Epidermal melanocyte (primary cell): Measurements from ENCODE around the gene JPH4.
"Not testable (repeated sequence)": the region's sequence is repeated elsewhere in the genome, so short reads cannot be mapped to it uniquely, and the experiment has no call there.

Source experiments
- DNase-seq: peaks from one replicate; pipeline ENCODE4 v3.0.0; 2011; ENCODE audit warnings: low spot score; ENCODE audit not compliant: insufficient read length

The JPH4 gene

DNA sequence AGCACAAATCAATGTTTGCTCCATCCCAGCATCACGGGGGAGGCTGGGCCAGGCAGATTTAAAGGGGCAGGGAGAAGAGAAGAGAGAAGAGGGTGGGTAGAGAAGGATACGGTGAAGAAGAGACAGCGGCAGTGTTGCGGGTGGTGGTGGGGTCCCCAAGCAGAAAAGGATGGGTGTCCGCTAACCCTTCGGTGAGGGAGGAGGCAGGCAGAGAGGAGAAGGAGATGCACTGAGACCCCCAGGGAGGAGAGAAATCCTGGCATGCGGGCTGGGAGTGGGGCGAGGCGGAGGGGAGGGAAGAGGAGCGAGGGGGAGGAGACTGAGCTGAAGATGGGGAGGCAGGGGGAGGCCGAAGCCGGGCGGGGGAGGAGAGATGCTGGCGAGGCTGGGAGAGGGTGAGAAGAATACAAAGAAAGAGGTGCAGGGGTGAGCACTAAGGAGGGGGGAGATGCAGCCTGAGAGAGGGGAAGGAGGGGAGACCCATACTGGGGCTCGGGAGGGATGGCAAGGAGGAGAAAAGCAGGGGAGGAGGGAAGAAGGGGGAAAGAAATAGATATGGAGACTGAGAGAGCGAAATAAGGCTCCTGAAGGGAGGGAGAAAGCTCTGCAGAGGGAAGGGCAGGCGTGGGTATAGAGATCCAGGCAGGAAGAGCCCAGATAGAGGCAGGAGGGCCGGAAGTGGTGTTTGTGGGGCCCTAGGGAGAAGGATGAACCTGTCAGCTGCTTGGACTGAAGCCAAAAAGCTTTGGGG, at the start of gene JPH4:
TSS of gene JPH4 (minus strand) at position 231 of the 751 bp plus-strand sequence. CDS start 1,337 bp downstream, outside the sequence.
- peak; percentile 60 for DNase-seq

DNA sequence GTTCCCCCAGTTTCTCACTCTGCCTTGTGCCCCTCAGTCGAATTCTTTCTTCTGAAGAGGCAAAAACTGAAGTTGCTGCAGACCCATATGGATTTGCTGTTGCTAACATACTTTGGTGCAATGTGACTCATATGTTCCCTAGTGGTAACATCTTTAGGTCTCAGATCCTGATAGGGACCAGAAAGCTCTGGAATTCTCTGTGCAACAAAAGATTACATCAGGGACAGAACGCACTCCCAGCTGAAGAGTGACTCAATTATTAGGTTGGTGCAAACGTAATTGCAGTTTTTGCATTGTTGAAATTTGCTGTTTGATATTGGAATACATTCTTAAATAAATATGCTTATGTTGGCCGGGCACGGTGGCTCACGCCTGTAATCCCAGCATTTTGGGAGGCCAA, 49.4 kb upstream of the JPH4 start:
- no peak for DNase-seq

DNA sequence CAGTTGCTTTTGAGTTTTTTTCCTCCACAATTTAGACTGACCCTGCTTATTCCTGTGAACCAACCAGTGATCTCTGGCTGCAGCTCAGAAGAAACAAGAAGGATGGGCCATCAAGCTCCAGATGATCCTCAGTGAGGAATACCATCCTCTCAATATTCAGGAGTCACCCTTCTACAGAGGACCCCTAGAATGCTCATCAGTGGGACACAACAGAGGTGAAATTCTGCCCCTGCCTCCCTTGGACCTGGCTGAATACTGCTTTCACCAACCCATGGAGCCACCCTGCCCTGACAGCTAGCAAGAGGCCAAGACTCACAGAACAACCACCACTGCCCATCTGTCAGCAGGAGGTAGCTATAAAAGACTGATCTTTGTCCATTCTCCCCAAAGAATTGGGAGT, 48.4 kb upstream of the JPH4 start:
- DNase-seq = no peak

DNA sequence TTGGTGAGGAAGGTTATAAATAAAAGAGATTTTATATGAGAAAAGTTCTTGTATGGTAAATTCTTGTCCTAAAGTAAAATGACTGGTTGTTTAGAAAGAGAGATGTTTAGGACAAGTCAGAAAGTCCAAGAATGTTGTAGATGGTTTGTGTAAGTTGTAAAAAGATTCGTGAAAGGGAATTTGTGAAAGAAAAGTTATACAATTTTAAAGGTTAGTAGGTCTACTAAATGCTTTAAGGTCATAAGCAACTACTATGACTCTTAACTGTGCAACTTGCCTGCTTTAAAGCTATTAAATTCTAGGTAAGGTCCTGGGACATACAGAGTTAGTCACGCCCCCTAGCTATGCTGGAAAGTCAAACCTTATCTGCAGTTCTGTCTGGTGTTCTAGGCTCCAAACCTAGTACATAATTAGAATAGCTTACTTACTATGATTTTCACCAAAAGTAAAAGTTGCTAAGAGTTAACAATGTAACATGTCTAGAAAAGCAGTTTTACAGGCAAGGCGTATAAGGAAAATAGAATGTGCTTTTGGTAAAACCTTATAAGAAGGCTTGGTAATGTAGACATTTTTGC, 46.3 kb upstream of the JPH4 start:
- DNase-seq = no peak

DNA sequence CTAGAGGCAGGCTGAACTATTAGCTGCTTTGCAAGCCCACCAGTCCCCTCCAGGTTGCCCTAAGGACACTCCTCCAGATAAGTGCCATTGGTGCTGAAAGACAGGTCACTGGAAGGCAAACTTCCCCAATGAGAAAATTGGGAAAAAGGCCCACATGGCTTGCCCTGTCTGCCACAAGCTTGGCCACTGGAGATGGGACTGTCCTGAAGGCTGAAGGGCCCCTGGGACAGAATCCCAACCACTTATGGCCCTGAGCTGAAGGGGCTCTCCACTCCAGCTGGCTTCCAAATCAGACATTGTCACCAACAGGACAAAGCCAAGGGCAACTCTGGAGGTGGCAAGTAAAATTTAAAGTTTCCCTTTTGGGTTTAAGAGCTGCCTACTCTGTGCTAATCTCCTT, 45.4 kb upstream of the JPH4 start:
- no peak for DNase-seq

DNA sequence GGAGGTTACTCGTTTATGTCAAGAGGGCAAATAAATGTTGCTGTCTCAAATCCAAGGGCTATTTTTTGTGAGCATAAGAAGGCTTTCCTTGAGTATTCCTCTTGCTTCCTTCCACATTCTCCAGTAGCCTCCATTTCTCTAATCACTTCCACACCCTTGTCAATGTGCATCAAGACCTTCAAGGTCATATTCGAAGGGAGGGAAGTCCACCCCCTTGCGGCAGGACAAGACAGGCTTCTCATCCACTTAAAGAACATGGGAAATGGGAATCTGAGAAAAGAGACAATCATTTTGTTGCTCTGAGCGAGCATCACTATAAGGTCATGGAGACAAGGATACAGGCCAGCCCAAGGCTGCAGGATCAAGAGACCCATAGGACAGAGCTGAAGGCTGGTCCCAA, 44.4 kb upstream of the JPH4 start:
- no peak for DNase-seq

DNA sequence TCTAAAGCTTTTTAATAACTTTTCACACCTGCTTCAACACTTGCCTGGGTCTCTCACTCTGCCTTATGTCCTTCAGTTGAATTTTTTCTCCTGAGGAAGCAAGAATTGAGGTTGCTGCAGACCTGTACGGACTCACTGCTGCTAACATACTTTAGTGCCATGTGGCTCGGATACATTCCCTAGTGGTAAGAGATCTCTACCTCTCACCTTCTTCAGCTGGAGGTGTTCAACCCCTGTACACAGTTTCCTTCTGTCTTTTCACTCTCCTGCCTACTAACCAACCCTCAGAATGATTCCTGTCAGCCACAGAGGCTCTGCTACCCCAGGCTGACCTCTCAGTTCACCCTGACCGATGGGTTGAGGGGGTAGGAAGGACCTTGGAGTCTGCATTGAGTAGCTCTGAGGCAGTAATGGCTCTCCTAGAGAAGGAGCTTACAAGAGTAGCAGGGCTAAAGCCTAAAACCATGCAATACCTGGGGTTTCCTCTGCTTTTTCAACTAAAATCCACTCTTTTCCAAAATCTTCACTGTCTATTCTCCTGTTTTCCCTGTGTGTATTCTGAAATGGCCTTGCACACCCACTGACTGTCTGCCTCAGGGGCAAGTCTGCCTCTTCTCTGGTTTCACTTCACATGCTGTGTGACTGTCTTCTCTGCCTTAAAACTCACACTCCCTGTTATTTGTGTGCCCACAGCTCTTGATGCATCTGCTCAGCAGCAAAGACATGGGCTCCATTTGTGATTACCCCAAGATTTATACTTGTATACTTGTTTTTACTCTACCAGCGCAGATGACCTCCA, 43.5 kb upstream of the JPH4 start:
- no peak for DNase-seq

DNA sequence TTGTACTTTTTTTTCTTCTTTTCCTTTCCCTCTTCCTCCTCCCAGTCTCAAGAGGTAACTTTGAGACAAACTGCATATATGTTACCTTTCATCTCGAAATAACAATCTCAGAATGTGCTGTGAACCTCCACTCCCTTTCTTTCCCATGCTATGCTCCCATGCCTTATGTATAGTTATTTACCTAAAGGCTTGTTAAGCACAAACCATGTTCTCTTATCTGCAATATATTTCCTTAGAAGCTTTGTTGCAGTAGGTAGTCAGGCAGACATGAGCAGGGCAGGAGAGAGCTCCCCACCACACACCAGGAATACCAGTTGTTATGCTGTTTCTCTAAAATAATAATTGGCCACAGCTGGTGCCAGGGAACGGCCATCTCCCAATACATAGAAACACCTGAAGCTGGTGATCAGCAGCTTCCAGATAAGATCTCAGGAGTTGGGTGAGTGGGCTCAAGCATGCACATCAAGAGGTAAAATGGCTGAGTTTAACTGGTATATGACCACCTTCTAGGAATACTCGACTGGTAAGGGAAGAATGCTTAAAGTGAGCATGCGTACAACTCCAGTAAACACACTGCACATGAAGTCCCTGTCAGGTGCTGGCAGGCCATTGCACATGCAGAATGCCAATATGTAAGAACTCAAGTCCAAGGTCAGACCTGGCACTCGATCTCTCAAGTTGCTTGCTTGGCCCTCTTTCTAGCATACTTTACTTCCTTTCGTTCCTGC, 42.8 kb upstream of the JPH4 start:
- DNase-seq = no peak

DNA sequence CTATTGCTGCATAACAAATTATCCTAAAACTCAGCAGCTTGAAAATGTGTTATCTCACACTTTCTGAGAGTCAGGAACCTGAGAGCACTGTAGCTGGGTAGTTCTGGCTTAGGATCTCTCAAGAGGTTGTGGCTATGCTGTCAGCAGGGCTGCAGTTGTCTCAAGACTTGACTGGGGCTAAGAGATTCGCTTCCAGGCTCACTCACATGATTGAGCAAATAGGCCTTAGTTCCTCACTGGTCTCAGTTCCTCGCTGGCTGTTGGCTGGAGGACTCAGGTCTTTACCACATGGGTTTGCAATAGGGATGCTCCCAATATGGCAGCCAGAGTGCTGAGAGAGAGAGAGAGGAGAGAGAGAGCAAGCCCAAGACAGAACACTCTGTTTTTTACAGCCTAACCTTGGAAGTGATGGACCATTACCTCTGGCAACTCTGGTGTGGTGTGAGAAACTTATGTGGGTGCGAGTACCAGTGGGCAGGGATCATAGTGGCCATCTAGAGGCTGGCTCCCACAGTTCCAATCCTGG, 41.6 kb upstream of the JPH4 start:
- no peak for DNase-seq

DNA sequence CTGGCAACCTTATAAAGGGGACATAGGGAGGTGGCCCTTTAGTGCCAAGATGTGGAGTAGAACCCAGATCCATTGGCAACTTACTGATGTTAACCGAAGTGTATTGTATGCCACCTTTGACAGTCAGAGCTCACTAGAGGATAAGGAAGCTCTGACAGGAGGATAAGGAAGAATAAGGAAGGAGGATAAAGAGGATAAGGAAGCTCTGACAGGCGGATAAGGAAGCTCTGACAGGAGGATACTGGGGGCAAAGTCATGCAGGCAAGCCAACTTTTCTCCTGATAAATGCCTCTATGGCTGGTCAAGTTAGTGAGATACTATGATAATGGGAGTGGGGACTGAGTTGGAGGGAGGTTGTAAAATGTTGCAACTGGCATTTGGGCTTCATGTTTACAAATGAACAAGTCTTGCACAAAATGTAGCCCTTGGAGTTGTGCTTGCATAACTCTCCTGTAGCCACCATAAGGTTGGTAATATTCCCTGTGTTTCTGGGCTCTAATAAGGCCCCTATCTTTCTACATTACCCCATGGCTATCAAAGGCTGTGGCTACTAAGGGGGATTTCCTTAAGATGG, 39.9 kb upstream of the JPH4 start:
- no peak for DNase-seq

DNA sequence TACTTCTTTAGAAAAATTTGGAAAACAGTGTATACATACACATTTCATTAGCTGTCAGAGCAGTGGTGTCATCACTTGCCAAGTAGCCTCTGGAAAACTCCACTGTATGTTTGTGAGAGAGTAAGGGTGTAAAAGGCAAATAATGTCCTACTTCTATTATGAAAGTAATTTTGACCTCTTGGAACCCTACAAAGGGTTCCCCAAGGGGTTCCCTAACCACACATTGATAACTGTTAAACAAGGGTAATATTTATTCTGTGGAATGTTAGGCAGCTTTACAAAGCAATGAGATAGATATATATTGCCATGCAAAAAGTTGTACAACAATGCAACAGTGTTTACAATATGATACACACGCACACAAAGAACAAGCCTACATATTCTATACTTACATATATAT, 38.9 kb upstream of the JPH4 start:
- no peak for DNase-seq

DNA sequence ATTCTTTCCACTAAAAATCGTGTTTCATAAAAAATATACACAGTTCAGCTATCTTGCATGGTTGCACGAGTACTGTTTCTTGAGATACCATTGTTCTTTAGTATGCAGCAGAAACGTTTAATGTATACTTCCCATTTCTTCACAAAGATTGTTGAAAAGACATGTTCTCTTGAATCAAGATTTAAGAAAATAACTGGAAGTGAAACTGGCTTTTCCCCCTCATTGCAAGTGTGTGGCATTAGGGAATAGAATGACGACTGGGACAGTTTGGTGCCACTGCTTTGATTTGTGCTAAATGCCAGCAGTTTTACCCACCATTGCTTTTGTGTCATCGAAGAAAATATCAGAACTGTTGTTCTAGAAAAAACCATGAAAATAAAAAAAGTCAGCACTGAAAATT, 37.3 kb upstream of the JPH4 start:
- no peak for DNase-seq

DNA sequence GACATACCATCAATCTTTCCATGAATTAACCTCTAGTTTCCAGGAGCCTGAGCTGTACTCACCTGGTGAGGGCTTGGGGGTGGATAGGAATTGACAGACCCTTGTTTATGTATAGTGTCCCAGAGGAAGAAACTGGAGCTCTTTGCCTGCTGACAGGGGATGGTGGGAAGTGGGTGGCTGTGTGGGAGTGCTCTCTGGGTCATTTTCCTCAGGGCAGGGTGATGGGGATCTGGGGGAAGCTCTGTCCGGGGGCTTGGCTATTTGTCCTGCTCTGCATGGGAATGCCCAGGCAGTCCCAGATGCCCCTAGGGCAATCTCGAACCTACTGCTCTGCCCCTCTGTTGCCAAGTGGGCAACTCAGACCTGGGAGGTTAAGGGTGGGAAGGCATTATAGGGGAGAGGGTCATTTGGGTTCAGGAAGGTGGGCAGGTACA, 35.8 kb upstream of the JPH4 start:
- DNase-seq = no peak

DNA sequence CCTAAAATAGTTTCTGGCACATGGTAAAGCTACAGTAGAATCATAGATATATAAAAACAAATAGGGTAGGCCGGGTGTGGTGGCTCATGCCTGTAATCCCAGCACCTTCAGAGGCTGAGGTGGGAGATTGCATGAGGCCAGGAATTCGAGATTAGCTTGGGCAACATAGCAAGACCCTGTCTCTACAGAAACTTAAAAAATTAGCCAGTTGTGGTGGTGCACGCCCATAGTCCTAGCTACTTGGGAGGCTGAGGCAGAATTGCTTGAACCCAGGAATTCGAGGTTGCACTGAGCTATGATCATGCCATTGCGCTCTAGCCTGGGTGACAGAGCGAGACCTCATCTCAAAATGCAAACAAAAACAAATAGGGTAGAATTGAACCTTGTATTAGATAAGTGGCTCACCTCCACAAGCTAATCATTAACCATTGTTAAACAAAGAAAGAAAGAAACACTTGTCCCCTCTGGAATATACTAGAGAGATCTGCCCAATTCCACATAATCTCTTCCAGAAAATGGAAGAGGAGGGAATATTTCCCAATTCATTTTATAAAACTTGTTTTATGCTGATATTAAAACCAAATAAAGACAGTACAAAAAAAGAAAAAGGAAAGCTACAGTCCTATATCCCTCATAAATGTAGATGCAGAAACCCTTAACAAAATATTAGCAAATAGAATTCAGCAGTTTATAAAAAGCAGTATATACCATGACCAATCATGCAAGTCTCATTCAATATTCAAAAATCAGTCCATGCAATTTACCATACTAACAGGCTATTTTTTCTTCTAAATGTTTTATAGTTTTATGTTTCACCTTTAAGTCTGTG, 34.9 kb upstream of the JPH4 start:
- no peak for DNase-seq

DNA sequence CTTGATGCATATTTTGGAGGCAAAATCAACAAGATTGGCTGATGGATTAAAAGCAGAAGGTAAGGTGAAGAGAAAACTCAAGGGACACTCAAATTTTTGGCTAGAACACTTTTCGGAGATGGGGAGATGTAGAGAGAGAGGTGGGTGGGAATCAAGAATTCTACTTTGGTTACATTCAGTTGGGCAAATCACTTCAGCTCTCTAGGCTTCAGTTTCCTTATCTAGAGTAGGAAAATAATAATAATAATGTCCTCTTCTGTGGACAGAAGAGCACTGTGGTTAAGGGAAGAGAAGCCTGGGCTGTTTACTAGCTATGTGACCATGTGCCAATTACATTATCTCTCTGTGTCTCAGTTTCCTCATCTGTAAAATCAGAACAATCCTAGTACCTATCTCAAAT, 34.2 kb upstream of the JPH4 start:
- DNase-seq = no peak

DNA sequence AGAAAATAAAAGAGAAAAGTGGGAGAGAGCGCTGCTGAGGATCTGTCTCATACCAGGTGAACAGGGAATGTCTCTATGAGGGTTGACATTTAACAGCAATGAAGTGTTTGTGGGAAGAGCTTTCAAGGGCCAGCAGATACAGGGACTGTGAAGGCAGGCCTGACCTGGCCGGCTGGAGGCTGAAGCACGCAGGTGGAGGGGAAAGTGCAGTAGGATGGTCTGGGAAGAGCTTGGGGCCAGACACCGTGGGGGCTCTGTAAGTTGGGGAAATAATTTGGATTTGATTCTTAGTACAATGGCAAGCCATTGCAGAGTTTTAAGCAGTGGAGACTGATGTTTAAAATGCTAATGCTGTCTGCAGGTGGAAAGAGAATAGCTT, 33.8 kb upstream of the JPH4 start:
- DNase-seq = no peak

DNA sequence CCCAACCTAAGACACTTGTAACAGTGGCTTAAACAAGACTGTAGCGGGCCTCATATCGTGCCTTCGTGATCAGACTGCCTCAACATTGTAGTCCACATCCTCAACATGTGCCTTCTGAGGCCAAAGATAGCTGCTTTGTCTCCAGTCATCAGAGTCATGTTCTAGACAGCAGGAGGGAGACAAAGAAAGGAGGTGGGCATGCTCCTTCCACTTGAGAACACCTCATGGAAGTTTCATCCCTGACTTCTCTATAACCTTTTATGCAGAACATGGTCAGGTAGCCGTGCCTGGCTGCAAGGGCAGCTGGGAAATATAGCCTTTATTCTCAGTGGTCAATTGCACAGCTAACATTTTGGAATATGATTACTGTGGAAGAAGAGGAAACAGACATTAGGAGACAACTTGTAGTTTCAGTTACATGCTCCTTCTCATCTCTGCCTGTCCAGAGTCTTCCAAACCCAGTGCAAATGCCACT, 32.3 kb upstream of the JPH4 start:
- no peak for DNase-seq

DNA sequence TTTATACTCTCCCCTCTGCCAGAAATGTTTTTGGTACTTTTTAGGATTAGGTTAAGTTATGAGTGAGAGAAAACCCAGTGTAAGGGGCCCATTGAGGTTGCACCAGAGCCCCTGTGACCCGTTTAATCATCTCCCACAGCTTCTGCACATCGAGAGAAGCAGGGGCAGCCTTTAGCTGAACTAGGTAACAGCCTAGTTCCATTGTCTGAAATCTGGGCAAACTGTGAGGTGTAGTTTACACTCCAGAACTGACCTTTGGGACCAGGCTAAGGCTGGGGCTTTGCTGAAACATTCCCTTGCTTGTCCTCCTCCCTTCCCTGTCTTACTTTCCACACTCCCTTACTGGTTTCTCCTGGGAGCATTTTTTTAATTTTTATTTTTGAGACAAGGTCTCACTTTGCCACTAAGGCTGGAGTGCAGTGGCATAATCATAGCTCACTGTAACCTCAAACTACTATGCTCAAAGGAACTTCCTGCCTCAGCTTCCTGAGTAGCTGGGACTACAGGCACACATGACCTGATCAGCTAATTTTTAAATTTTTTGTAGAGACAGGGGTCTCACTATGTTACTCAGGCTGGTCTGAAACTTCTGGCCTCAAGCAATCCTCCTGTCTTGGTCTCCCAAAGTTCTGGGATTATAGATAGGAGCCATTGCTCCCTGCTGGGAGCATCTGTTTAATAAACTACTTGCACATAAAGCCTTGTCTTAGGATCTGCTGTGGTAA, 31.7 kb upstream of the JPH4 start:
- no peak for DNase-seq

DNA sequence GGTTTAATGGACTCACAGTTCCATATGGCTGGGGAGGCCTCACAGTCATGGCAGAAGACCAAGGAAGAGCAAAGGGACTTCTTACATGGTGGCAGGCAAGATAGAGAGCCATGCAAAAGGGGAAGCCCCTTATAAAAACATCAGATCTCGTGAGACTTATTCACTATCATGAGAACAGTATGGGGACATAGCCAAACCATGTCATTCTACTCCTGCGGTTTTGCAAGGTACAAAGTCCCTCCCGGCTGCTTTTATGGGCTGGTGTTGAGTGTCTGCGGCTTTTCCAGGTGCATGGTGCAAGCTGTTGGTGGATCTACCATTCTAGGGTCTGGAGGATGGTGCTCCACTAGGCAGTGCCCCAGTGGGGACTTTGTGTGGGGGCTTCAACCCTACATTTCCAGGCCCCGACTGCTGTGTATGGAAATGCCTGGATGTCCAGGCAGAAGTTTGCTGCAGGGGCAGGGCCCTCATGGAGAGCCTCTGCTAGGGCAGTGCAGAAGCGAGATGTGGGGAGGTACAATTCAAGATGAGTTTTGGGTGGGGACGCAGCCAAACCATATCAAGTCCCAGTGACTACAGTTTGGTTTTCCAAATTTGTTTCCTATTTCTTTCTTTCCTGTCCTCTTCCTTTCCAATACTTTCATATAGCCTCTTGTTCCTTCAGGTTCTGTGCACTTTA, 31.0 kb upstream of the JPH4 start:
- not testable (repeated sequence) for DNase-seq
